ENCODE data around the gene HMOX2.
A peak's percentile ranks its signal among the peaks of the same experiment; 100 is the strongest.

The HMOX2 gene, protein sequence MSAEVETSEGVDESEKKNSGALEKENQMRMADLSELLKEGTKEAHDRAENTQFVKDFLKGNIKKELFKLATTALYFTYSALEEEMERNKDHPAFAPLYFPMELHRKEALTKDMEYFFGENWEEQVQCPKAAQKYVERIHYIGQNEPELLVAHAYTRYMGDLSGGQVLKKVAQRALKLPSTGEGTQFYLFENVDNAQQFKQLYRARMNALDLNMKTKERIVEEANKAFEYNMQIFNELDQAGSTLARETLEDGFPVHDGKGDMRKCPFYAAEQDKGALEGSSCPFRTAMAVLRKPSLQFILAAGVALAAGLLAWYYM

DNA sequence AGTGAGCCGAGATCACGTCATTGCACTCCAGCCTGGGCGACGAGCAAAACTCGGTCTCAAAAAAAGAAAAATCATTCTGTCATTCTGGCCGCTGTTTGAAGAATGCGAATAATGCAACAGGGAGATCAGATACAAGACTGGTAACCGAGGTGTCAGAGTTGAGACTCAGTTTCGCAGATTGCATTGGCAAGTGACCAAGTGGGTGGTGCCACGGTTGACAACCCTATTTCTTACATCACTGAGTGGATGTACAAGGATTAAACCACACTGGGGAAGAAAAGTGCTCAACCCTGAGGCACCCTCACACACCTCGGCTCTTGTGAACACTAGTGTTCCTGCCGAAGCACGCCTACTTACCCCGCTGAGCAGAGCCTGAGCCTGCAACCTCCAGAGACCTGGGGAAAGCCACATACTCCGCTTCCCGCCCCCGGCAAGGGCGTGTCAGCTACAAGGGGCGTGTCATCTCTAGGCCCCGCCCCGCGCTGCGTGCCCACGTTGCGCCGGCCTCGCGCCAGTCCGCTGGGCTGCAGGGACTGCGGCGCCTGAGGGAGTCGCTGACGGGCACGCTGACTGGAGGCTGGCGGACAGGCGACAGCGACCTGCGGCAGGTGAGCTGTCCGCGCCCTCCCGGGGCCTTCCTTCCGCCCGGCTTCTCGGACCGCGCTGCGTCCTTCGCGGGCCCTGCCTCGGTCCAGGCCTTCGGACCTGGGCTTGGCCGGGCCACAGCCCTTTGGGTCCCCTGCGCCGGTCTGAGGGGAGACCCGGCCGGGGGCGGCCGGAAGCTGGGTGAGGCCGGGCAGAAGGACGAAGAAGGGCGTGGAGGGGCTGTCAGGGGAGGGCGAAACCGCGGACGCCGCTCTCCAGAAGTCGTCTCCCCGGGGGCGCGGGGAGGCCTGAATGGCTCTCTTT lies at the start of gene HMOX2:
TSS of gene HMOX2 (plus strand) at position 519 of the 909 bp plus-strand sequence. CDS start 29,127 bp downstream, outside the sequence.
- peak; percentile 90 to 93 for DNase-seq (ENCODE audit: low read depth in 2 of 2)

DNA sequence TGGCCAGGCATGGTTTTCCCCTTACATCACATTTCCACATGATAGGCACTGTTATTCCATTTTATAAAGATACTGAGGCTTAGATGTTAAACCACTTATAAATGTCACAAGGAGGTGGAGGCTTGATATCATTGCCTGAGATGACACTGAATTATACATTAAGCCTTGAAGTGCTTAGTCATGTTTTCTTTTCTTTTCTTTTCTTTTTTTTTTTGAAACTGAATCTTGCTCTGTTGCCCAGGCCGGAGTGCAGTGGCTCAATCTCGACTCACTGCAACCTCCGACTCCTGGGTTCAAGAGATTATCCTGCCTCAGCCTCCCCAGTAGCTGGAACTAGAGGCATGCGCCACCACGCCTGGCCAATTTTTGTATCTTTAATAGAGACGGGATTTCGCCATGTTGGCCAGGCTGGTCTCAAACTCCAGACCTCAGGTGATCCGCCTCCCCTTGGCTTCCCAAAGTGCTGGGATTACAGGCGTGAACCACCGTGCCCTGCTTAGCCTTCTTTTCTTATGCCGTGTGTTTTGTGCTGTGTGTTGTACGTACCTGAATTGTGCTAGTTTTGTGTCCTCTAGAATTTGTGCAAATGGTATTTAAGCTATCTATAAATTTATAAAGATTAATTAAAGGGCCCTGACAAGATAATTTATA lies 49.4 kb upstream of the HMOX2 start:
- DNase-seq (ENCODE audit: low read depth in 2 of 2), result no peak

DNA sequence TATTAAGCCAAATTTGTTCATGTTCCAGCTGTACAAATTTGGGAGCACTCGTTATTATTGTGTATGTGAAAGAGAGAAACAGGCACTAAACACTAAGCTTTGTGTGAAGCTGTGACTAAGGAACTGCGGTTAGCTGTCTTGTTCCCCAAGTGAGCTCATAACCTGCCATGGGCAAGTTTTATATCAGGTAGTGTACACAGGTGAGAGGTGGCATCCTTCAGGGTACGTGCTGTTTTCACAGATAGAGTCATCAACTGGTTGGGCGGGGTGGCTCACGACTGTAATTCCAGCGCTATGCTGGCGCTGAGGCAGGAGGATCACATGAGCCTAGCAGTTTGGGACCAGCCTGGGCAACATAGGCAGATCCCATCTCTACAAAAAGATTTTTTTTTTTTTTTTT lies 47.7 kb upstream of the HMOX2 start:
- DNase-seq (ENCODE audit: low read depth in 2 of 2), result no peak

DNA sequence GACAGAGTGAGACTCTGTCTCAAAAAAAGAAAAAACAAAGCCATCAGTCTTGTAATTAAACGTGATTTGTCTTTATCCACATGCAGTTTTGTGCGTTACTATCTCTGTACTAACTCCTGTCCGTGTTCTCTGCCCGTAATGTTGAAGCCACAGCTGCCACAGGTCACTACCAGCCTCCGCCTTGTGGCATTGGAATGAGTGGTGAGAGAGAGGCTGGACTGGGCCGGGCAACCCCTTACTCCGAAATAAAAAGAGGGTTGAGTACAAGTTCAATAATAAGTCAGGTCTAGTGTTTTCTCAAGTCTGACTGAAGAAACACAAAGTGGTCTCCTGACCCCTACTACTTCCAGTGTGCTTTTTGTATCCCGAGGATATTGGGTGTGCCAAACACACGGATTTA lies 45.2 kb upstream of the HMOX2 start:
- no peak for DNase-seq (ENCODE audit: low read depth in 2 of 2)

DNA sequence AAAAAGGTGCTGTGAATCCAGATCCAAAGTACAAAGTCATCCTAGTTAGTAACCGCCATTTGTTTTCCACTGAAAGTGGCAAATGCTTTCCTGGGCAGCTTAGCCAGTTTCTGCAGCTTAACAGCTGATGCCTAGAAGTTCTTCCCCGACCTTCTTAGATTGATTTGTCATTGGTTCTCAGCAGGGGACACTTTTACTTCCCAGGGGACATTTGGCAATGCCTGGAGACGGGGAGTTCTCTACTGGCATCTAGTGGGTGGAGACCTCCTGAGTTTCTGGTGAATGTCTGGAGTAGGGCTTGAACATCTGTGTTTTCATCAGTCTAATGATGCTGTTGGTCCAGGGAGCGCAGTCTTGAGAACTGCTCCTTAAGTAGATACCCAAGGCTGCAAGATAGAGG lies 43.0 kb upstream of the HMOX2 start:
- DNase-seq (ENCODE audit: low read depth in 2 of 2), result no peak

DNA sequence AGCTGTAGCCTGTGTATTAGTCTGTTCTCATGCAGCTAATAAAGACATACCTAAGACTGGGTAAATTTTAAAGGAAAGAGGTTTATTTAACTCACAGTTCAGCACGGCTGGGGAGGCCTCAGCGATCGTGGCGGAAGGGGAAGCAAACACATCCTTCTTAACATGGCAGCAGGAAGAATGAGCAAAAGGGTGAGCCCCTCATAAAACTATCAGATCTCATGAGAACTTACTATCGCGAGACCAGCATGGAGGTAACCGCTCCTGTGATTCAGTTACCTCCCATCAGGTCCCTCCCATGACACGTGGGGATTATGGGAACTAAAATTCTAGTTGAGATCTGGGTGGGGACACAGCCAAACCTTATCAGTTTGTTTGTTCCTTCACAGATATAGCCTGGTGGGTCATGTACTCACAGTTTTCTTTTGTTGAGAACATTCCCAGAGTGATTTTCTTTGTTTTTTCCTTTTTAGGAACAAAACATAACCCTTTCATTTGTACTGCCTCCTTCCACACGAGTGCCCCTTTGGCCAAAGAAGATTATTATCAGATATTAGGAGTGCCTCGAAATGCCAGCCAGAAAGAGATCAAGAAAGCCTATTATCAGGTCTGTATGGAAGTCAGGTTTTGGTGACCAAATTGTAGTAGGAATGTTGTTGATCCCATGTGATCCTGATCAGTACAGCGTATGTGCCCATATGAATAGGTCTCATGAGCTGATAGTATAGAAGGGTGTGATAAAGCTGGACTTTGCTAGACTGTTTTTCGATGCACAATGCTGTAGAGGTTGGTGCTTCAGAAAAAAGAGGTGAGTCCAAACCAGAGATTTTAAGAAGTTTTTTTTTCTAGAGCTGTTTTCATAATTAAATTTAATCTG lies 42.0 kb upstream of the HMOX2 start:
- no peak for DNase-seq (ENCODE audit: low read depth in 2 of 2)

DNA sequence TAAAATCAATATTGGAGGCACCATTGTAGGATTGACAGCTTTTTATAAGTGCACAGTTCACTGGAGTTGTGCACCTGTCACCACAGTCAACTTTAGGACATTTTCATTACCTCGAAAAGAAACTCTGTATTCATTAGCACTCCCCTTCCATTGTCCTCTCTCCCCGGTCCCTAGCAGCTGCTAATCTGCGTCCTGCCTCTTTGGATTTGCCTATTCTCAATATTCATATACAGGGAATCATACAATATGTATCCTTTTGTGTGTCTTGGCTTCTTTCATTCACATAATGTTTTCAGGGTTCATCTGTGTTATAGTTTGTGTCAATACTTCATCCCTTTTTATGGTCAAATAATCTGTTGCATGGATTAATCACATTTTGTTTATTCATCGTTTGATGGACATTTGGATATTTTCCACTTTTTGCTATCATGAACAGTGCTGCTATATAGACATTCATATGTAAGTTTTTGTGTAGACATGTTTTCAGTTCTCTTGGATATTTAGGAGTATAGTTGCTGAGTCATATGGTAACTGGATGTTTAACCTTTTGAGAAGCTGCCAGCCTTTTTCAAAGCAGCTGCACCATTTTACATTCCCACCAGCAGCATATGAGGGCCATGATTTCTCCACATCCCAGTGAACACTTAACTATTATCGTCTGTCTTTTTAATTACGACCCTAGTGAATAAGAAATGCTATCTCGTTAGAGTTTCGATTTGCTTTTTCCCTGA lies 40.7 kb upstream of the HMOX2 start:
- no peak for DNase-seq (ENCODE audit: low read depth in 2 of 2)

DNA sequence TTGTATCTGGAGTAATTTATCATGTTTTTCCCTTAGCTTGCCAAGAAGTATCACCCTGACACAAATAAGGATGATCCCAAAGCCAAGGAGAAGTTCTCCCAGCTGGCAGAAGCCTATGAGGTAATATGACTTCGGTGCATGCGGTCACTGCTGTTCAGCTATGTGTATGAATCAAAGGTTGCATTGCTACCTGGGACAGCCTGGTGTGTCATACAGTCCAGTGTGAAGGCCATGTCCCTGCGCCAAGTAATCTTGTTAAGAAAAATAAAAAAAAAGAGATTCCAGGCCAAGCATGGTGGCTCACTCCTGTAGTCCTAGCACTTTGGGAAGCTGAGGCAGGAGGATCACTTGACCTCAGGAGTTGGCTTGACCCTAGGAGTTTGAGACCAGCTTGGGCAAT lies 38.8 kb upstream of the HMOX2 start:
- DNase-seq (ENCODE audit: low read depth in 2 of 2), result no peak

DNA sequence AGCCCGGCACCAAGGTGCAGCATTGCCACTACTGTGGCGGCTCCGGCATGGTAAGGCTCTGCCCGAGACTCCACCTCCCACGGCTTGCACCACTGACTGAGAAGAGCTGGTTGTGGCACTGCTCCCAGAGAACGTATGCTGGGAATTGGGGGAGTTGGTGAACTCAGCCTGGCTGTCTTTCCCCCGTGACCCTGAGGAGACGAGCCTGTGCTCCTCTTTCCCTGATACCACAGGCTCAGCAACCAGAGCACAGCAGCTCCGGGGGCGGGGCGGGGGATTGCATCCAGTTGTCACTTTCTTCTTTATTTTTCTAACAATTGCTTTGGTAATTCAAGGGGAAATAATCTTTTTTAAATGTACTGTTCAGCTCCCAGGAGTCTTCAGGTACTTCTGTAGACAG lies 33.8 kb upstream of the HMOX2 start:
- DNase-seq (ENCODE audit: low read depth in 2 of 2), result no peak

DNA sequence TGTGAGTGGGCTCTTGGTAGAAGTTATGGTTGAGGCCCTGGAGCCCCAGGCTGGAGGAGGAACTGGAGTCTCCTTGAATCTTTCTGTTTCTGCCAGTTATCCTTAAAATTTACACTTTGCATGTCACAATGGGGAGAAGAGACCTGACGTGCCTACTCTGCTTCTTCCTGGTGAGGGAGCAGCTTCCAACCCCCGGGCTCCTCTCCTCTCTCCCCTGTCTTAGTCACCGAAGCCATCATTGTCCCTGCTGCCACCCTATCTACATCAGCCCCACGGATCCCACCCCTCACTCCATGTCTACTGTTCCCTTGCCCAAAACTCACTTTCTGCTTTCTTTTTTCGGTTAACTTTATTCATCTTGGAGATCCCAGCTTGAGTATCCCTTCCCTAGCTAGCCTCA lies 32.9 kb upstream of the HMOX2 start:
- DNase-seq (ENCODE audit: low read depth in 2 of 2), result no peak

DNA sequence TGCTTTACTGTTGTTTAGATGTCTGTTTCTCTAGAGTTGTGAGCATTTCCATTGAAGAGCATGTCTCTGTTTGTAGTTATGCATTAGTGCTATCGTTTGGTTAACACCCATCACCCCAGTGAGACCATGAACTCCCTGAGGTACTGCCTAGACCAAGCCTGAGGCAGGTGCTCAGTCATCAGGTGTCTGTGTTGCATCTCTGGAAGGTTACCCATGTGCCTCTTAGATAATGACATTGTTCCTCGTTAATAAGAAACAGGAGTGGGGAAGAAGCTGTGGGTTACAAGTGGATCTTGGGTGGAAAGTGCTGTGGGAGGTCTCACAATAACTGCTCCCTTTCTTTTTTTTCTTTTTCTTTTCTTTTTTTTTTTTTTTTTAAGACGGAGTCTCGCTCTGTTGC lies 32.2 kb upstream of the HMOX2 start:
- no peak for DNase-seq (ENCODE audit: low read depth in 2 of 2)

DNA sequence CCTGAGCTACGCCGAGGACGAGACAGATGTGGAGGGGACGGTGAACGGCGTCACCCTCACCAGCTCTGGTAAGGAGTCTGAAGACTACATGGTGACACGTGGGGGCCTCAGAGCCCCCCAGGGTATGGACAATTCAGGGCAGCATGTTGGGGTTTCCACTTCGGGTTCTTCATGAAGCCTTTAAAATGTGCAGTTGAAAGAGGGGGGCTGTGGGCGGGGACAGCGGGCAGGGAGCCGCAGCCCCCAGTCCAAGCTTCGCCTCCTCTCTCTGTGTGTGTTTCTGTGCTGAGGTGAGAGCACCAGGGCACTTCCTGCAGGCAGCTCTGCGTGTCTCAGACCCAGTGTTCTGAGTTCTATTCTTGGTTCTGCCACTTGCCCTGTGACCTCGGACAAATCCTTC lies 25.8 kb upstream of the HMOX2 start:
- no peak for DNase-seq (ENCODE audit: low read depth in 2 of 2)

DNA sequence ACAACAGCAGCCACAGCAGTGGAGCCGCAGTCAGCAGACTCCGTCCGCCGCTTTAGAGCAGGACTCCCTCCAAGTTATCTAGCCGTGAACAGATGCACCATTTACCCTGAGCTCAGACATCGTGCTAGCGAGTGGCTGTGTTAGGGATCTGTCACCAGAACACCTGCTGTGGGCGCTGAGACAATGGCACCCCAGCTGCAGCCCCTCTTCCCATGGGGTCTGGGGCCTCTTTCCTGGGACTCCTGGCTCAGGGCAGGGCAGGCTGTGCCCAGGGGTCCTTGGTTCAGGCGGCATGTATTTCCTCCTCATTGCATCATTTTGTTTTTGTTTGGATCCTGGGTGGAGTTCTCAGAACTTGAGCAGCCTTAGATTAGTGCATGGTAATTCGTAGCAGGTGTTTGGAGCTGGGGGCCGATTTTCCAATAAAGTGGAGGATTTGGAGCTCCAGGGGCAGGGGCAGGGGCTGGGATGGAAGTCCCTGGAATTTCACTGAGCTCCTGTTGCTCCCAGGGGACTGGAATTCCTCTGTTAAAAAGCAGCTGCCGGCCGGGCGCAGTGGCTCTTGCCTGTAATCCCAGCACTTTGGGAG lies 25.2 kb upstream of the HMOX2 start:
- no peak for DNase-seq (ENCODE audit: low read depth in 2 of 2)

DNA sequence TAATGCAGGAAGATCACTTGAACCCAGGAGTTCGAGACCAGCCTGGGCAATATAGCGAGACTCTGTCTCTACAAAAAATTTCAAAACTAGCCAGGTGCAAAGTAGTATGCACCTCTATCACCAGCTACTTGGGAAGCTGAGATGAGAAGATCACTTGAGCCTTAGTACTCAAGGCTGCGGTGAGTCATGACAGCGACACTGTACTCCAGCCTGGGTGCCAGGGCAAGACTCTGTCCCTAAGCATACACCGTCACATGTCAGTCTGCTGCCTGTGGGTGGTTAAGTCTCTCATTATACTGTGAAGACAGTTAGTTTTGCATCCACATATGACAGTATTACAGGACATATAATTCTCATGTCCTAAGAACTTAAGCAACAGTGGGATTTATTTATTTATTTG lies 23.5 kb upstream of the HMOX2 start:
- DNase-seq (ENCODE audit: low read depth in 2 of 2), result no peak

DNA sequence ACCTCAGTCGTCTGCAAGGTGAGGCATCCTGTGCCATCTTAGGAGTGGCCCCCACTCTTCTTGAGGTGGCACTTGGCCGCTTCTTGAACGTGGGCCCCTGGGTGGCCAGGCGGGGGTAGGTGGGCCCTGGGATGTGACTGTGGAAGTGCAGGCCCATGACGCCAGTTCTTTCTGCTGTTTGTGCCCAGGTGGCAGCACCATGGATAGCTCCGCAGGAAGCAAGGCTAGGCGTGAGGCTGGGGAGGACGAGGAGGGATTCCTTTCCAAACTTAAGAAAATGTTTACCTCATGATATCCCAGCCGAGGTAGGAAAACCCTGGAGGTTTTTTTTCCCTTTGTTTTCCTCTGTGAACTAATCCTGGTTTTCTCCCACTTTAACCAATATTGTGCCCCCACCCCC lies 21.6 kb upstream of the HMOX2 start:
- no peak for DNase-seq (ENCODE audit: low read depth in 2 of 2)

DNA sequence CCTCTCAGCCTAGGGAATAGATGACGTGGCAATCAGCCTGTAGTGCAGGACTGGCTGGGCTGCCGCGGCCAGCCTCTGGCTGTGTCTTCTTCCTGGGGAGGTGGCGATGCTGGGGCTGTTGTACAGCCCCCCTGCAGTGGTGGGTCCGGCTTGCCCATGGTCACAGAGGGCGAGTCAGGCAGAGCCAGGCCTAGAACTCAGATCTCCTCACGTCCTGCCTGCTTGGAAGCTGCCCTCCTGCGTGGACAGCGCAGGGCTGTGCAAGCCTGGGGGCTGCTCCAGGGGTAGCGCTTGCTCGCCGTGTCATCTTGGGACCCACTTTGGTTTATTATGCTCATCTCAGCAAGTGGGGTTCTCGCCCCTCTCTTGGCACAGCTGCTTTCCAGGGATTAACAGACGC lies 21.1 kb upstream of the HMOX2 start:
- DNase-seq (ENCODE audit: low read depth in 2 of 2), result no peak

DNA sequence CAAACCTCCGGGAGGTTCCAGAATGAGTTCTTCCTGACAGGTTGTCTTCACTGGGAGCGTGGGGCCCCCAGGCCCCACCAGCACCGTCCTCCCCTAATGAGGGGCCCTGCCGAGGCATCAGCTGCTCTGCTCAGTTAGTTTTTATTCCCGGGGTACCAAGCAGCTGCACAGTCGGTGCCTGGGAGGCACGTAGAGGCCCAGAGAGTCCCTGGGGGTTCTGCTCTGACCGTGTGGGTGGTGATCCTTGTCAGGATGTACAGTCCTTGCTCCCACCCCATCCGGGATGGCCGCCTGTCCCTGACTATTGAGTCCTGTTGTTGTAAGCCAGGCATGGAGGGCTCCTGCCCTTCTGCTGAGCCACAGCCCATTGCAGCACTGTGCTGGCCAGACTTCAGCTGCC lies 20.2 kb upstream of the HMOX2 start:
- DNase-seq (ENCODE audit: low read depth in 2 of 2), result no peak

DNA sequence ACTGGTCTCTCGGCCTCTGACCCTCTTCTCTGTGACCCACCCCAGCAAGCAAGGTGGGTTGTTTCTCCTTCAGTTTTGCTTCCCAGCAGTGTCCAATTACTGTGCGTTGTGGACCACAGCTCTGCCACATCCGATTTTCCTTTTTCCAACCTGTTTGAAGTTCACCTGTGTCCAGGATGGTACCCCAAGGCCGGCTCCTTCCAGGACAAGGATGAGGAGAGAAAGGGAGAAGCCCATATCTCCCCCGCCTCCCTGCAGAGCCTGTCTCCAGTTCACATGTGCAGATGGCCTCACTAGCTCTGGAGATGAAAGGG lies 15.3 kb upstream of the HMOX2 start:
- no peak for DNase-seq (ENCODE audit: low read depth in 2 of 2)

DNA sequence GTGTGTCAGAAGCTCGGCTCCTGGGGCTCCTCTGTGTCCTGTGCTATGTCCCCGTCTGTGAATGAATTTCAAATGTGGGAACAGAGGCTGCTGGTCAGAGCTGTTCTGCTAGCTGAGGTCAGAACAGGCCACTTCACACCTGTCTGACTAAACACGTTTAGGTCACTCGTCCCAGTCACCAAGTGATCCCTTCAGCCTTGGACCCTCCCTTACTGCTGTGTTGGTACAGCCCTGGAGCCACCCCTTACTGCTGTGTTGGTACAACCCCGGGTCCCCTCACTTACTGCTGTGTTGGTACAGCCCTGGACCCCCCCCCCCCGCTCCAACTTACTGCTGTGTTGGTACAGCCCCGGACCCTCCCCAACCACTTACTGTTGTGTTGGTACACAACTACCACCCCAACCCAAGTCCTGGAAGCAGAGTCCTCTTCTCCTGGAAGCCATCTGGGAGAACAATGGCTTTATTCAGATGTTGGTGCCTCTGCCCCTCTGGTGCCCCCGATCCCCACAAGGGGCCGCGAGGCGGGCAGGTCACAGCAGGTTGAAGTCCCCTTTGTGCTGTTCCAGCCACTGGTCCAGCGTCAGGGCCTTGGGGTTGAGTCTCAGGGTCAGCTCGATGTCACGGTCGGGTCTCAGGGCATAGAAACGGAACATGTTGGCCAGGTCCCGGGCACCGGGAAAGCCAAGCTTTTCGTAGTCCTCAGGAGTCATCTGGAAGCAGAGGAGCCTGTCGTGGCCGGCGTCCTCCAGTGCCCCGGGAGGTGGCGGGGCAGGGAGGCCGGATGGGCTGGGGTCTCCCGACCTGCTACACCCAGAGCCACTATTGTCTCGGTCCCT lies 14.7 kb upstream of the HMOX2 start:
- no peak for DNase-seq (ENCODE audit: low read depth in 2 of 2)

Measured in stimulated activated CD8-positive, alpha-beta memory T cell treated with anti-CD3 and anti-CD28 coated beads, Interleukin-15, amount 100 ng/mL, for 48 hours (primary cell).